NCI-H524 treated with DMSO at 0.1 percent for 48 hours (cell line): ENCODE results near the gene PRR32.
"Not testable (repeated sequence)": the region's sequence is repeated elsewhere in the genome, so short reads cannot be mapped to it uniquely, and the experiment has no call there.

Experiments used
- DNase-seq: peaks from one replicate; lab custom pipeline; 2025; lab: John Stamatoyannopoulos, UW

Gene PRR32, protein sequence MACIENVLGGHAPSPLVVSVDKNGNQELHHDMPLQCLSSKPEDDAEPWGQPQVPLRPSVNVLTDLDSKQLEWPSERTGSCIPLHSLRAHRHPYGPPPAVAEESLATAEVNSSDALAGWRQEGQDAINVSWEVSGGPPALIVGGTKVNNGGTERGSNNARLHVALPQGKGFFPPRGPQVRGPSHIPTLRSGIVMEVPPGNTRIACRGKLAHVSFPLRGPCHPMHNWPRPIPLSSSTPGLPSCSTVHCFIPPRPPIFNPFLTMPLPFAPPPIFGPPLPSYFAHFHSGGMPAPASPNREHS

DNA sequence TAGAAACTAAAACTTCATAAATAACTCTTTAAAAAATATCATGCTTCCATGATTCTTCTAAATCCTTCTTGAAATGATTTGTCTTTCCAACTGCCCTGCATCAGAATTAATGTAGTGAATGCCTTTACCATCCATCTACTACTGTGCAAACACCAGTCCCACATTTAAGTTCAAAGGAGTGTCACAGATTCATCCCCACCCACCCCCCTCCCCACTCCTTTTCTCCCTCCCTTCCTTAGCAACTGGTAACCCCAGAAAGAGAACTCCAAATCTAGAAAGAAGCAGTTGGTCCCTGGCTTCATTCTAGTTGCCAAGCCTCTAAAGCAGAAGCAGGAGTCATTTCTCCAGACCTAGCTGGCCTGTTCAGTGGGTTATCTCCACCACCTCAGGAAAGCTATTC, at the start of gene PRR32:
PRR32 (plus strand) TSS at position 301 of the 400 bp plus-strand sequence. CDS start 115 bp downstream, outside the sequence.
- no peak for DNase-seq

DNA sequence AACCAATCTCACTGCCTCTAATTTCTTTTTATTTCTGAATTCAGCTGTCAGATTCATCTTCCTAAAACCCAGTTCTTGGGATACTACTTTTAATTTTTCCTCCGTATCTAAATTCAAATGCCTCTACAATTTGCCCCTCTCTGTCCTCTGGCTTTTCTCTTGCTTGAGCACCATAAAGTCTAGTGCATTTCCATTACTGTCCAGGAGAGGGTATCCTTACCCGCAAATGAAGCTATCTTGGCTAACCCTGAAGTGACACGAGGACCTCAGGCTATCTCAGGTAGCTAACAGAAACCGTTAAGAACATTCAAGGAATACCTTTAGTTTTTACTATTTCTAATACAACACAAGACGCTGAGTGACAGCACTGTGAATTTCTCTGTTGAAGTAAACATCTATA, 49.4 kb upstream of the PRR32 start:
- DNase-seq = no peak

DNA sequence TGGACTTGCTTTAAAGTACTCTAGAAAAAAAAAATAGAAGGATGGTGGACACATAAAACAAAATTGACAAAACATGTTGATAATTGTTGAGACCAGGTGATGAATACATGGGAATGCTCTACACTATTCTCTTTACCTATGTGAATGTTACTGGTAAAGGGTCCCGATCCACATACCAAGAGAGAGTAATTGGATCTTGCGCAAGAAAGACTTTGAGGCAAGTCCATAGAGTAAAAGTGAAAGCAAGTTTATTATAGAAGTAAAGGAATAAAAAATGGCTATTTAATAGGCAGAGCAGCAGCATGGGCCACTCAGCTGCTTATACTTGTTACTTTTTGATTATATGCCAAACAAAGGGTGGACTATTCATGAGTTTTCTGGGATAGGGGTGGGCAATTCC, 34.0 kb upstream of the PRR32 start:
- DNase-seq = no peak

DNA sequence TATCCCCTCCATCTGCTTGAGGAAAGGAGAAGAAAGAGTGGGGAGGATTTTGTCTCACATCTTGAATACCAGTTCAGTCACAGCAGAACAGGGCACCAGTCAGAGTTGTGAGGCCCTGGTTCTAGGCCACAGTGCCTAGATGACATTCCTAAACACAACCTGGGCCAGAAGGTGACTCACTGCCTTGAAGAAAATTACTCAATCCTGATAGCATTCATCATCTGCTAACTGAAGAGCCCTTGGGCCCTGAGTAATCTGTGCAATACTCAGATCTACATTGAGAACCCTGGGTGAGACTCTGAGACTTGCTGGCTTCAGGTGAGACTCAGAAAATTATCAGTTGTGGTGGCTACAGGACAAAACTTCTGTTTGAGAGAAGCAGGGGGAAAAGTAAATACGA, 20.5 kb upstream of the PRR32 start:
- DNase-seq = no peak

DNA sequence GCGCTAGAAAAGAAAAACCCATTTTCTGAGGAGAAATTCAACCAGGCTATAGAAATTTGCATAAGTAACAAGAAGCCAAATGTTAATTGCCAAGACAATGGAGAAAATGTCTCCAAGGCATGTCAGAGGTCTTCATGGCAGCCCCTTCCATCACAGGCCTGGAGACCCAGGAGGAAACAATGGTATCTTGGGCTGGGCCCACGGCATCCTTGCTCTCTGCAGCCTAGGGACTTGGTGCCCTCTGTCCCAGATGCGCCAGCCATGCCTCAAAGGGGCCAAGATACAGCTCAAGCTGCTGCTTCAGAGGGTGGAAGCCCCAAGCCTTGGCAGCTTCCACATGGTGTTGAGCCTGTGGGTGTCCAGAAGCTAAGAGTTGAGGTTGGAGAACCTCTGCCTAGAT, 12.7 kb upstream of the PRR32 start:
- not testable (repeated sequence) for DNase-seq

DNA sequence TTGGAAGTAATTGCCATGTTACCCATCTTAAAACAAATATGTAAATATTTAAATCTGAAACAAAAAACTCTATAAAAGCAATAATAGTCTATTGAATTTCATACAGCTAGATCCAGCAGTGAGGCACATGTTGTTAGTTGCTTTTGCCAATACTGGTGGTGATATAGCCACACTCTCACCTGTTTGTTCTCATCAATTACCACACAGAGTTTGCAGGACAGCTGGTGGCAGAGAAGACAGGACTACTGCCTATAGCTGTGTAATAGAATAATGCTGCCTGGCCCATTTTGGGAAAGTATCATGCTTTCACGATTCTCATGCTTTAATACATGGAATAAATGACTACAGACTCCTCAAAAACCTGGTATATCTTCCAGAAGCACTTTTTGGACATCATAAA, 3.7 kb upstream of the PRR32 start:
- DNase-seq = no peak

DNA sequence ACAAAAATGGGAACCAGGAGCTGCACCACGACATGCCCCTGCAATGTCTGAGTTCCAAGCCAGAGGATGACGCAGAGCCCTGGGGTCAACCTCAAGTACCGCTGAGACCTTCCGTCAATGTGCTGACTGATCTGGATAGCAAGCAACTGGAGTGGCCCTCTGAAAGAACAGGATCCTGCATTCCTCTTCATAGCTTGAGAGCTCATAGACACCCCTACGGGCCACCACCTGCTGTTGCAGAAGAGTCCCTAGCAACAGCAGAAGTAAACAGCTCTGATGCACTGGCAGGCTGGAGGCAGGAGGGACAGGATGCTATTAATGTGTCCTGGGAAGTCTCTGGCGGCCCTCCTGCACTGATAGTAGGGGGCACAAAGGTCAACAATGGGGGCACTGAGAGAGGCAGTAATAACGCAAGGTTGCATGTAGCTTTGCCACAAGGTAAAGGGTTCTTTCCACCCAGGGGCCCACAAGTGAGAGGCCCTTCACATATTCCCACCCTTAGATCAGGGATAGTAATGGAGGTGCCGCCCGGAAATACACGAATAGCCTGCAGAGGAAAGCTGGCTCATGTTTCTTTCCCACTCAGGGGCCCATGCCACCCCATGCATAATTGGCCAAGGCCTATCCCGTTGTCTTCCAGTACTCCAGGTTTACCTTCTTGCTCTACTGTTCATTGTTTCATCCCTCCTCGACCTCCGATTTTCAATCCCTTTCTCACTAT, 1.3 kb downstream of the PRR32 start:
- DNase-seq = no peak

DNA sequence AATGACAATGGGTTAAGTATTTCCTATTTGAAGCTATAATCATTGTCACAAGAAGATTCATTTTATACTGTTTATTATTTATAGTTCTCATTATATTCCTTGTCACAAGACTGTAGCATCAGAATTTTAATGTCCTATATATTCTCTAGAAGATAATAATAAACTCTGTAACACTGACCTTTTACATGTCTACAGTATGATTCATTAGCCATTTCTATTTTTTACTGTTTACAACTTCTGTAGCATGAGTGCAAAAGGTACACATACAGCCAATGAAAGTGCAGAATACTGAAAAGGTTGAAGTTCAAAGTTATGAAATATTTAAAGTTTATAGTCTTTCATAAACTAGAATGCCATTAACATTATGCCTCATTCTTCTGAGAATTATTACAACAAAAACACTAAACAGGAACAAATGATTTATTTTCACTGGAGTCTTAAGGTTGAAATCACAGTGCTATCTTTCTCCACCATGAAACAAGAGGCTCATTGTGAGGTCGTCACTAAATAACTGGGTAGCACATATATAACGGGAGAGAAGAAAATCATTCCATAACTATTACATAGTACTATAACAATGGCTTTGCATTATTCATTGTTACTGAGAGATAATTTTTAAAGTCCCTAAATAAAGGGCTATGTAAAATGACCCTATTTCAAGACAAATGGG, 4.9 kb downstream of the PRR32 start:
- DNase-seq = no peak

DNA sequence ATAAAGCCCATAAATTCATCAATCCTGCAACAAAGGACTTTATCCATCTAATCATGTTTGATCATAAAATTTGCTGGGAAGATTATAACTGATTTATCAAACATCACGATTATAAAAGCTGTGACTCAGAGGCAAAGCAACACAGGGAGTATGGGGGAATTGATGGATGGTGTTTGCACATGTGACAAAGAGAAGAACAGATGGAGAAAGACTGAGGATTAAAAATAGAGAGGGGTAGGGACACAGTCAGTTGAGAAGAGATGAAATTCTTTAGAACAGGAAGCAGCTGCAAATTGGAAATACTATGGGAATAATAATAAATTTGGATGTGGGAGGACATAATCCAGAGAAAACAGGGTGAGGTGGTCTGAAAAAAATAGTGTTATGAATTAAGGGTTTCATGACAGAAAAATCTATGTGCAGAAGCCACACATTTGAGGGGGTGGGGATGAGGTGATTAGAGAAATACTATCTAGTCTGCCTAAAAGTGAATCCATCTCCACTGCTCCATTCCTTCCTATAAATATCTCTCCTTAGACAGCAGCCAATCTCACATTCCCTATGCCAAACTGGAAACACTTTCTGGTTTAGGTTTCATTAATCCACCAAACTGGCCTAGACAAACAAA, 6.2 kb downstream of the PRR32 start:
- peak; percentile 42 for DNase-seq

DNA sequence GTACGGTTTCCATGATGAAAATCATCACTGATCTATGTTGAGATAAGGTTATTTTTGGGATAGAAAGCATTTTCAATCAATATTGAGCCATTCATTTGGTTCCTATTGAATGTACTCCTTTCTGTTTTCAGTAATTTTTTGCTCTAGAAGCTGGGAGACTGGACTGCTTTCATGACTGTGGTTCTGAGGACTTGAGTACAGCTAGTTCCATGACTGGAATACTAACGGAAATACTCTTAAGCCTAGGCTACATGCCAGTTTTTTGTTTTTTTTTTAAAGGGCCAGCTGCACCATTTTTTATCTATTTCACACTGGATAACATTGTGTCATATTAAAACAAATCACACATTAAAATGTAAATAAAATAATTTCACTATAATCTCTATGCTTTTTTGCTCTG, 16.7 kb downstream of the PRR32 start:
- DNase-seq = no peak

DNA sequence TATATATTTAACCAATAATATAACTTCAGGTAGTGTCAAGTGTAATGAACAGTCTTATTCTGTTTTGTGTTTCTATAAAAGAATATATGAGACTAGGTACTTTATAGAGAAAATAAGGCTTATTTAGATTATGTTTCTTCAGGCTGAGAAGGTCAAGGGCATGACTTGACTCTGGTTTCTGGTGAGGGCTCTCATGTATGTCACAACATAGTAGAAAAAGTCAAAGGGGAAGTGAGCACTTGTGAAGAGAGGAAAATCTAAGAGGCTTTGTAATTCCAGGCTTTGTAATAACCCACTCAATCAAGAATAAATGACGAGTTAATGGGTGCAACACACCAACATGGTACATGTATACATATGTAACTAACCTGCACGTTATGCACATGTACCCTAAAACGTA, 27.6 kb downstream of the PRR32 start:
- no peak for DNase-seq

DNA sequence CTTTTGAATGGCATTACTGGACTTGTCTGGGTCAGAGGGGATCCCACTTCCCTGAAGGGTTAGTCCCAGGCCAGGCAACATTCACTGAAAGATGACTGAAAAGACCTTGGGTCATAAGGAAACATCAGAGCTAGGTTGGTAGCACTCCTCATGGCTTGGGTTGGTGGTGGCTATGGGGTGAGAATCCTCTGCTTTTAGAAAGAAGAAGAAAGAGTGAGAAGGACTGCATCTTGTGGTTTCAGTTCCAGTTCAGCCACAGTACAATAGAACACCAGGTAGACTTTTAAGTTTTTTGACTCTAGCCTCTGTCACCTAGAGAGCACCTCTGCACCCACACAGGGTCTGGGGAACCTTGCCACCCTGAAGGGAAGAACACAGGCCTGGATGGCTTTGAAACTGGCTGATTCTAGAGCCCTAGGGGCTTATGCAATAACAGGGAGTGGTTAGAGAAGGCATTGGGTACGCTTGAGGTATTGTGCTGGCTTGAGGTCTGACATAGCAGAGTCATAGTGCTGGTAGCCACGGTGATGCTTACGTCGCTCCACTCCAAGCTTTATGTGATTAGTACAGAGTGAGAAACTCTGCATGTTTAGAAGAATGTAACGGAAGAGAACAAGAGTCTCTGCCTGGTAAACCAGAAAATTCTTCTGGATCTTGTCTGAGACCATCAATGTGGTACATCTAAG, 36.5 kb downstream of the PRR32 start:
- DNase-seq = no peak
